ENCODE measurements around the gene SULT2B1.
"Not testable (repeated sequence)": the region's sequence is repeated elsewhere in the genome, so short reads cannot be mapped to it uniquely, and the experiment has no call there.

Gene SULT2B1

DNA sequence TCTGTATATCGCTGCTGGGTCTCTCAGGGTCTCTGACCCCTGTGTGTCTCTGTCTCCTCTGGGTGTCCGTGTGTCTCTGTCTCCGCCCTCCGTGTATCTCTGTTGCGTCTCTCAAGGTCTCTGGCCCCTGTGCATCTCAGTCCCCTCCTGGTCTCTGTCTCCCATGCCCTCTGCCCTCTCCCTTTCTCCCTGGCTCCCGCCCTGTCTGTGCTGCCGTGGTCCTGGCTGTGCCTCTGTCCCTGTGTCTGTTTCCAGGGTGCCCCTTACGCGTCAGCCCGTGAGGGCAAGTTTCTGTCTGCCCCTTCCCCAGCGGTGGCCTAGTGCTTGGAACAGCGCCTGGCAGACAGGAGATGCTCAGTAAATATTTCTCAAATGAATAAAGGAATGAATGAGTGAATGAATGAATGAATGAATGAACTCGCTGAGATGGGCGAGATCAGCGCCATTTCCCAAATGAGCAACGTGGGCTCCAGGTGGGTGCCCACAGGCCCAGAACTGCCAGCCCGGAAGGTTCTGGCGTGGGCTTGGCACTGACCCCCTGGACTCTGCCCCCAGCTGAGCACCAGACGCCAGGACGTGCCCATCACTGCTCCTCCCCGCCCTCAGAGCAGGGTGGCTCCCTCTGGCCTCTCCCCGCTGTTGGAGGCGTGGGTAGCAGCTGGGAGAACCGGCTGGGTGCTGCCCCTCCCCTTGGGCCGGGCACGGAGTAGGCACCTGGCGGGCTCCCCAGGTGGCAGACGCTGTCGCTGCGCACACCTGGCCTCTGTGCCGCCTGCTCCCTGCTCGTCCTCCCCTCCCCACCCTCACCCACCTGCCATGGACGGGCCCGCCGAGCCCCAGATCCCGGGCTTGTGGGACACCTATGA is at the start of gene SULT2B1:
SULT2B1 (plus strand) TSS at position 736 of the 866 bp plus-strand sequence; CDS start at position 817, 81 bp downstream.
- DNase-seq (ENCODE audit: low spot score) = no peak

- DNase-seq (ENCODE audit: low spot score) = no peak
These were observed 49.5 kb upstream of the SULT2B1 start for GRCh38 chr19:48502350-48503018.

GRCh38 chr19:48506138-48506733 is 45.7 kb upstream of the SULT2B1 start:
- peak; percentile 60 for DNase-seq (ENCODE audit: low spot score)

DNA sequence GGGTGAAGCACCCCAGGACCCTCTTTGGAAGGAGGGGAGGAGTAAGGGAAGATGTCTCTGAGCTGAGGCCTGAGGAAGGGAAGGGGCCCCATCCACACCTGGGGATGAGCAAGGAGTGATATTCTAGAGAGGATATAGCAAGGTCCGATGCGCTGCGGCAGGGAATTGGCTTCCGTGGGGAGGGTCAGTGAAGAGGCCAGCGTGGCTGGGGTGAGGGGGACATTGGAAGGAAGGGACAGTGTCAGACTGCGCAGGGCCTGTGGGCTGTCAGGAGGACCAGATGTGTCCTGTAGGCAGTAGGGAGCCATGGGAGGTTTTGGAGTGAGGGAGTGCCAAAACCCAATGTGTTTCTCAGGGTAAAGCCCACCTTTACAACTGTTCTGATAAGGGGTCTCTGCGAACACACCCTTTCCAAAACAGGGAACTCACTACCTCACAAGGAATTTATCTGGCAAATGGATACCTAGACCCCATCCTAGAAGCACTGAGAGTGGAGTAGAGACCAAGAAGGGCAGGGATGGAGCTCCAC is 44.0 kb upstream of the SULT2B1 start:
- DNase-seq (ENCODE audit: low spot score) = no peak

GRCh38 chr19:48508729-48509411 is 43.1 kb upstream of the SULT2B1 start:
- no peak for DNase-seq (ENCODE audit: low spot score)

GRCh38 chr19:48509467-48510194 is 42.3 kb upstream of the SULT2B1 start:
- no peak for DNase-seq (ENCODE audit: low spot score)

- DNase-seq (ENCODE audit: low spot score) = peak; percentile 77
These were observed 41.3 kb upstream of the SULT2B1 start for GRCh38 chr19:48510421-48511268.

DNA sequence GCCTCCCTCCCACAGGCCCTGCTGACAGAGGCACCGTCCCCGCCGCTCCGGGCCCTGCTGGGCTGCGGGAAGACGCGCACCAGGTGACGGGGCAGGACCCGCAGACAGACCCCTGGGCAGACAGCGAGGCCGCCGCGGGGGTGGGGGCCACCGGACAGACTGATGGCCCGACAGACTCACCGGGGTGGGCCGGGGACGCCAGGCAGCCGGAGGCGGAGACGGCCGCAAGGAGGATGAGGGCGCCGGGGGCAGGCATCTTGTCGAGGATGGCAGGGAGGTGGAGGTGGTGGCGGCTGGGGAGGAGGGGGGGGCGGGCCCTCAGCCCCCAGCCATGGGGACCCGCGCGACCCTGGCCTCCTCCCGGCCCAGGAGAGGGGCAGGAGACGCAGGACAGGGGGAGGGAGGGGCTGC is 40.6 kb upstream of the SULT2B1 start:
- no peak for DNase-seq (ENCODE audit: low spot score)

- DNase-seq (ENCODE audit: low spot score) = peak; percentile 92
These were observed 40.0 kb upstream of the SULT2B1 start, which contains the start of gene LMTK3 for GRCh38 chr19:48511800-48512503. LMTK3 (minus strand) TSS chr19:48511835; CDS start chr19:48511576, 259 bp downstream.

GRCh38 chr19:48512504-48513288 is 39.3 kb upstream of the SULT2B1 start:
- no peak for DNase-seq (ENCODE audit: low spot score)

DNA sequence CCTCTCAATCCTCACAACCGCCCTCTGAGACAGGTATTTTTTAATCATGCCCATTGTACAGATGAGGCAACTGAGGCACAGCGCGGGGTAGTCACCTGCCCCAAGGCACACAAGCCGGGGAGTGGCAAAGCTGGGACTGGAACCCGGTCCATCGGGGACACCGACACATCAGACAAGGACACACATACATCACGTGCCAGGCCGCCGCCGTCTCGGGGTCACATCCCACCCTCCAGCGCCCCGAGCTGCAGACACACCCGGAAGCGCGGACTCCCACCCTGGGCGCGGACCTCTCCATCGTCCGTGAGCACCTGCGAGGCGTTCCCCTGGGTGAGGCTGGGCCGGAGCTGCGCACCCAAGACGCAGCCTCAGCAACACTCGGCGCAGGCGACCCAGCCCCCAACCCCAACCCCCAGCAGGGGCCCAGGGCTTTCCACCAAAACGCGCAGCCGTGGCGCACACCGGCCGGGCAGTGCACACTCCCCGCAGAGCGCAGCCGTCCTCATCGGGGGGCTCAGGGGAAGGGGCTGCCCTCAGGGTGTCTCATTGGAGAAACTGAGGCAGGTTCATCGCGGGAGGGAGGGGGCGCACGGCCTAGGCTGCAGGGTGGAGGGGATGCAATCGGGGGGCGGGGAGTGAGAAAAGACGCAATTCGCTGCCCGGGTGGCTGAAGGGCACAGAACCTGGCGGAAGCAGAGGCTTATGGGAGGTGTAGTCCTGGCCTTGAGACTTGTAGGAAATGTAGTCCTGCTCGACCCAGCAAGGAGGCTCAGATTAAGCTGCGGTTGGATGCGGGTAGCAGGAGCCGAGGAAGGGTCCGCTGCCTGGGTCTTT is 38.5 kb upstream of the SULT2B1 start:
- peak; percentile 82 for DNase-seq (ENCODE audit: low spot score)

GRCh38 chr19:48514123-48514458 is 37.9 kb upstream of the SULT2B1 start:
- no peak for DNase-seq (ENCODE audit: low spot score)

- DNase-seq (ENCODE audit: low spot score) = no peak
These were observed 35.4 kb upstream of the SULT2B1 start for GRCh38 chr19:48516536-48516935.

GRCh38 chr19:48518207-48518606 is 33.8 kb upstream of the SULT2B1 start:
- DNase-seq (ENCODE audit: low spot score) = no peak

DNA sequence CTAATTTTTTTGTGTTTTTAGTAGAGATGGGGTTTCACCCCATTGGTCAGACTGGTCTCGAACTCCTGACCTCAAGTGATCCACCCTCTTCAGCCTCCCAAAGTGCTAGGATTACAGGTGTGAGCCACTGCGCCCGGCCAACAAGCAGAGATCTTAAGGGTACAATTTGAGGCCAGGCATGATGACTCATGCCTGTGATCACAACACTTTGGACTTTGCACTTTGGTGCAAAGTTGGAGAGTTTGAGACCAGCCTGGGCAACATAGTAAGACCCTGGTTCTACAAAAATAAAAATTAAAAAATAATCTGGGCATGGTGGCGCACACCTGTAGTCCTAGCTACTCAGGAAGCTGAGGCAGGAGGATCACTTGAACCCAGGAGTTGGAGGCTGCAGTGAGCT is 32.5 kb upstream of the SULT2B1 start:
- DNase-seq (ENCODE audit: low spot score) = not testable (repeated sequence)

DNA sequence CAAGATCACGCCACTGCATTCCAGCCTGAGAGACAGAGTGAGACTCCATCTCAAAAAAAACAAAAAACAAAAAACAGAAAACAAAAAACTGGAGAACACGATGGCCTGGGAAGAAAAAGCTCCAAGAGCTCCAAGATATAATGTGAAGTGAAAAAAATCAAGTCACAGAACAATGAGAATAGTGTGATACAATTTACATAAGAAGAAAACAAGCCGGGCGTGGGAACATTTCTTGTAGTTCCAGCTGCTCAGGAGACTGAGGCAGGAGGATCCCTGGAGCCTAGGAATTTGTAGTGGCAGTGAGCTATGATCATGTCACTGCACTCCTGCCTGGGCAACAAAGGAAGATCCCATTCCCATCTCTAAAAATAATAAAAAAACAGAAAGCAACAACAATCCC is 31.8 kb upstream of the SULT2B1 start:
- DNase-seq (ENCODE audit: low spot score) = no peak

DNA sequence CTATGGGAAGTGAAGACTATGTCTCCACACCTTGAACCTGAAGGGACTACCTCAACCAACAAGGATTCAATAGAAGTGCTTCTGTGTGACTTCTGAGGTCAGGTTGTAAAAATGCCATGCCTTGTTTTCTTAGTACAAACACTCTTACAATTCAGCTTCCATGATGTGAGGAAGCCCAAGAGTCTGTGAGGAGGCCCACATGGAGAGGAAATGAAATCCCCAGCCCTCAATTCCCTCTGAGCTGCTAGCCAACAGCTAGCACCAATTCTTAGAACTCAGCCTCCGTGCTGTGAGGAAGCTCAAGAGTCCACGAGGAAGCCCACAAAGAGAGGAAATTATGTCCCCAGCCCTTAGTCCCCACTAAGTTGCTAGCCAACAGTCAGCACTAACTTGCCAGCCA is 27.8 kb upstream of the SULT2B1 start:
- DNase-seq (ENCODE audit: low spot score) = no peak

DNA sequence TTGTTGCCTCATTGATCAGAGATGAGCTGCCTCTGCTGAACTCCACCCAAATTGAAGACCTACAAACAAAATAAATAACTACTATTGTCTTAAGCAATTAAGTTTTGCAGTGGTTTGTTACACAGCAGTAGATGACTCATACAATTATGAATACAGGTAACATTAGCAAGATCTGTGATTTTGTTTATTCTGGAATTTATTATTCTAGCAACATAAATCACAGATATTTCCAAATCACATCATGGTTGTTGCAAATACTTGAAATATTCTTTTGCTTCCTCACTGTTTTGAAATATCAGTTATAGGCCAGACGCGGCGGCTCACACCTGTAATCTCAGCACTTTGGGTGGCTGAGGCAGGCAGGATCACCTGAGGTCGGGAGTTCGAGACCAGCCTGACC is 27.2 kb upstream of the SULT2B1 start:
- no peak for DNase-seq (ENCODE audit: low spot score)
